ENCODE results near the gene SEPTIN7. TPM values are rescaled to one million over a fixed set of nuclear protein-coding genes. Genes with fewer than 3 reads are reported as not detected.

Gene SEPTIN7
- total RNA-seq, 1 donor from 2014 or later: 560 TPM

DNA sequence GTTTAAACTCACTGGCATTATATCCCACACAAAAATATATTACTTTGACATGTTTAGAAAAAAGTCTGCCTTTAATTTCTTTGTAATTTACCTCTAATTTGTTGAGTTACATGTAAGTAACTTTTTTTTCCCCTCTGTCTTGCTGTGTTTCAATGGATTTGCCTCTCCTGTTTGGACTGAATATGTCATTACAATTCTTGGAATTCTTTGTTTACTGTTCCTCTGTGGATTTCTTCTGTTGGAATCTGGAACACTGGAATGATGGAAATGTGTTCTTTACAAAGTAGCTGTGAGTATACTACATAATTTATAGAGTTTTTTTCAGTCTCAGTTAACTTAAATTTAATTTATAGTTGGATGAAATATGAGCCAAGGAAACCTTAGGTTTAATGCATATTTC is 30.4 kb downstream of the SEPTIN7 start:
- Mint-ChIP-seq H3K27me3 (ENCODE audit: insufficient read depth, low read depth) (peaks cover 3% of the 10 kb centered on the region), H3K36me3 (peaks cover 42% of the 10 kb centered on the region), H3K27ac (no peak overlapping the region), H3K4me3 (no peak overlapping the region), H3K4me1 (no peaks in the 10 kb centered on the region), H3K9me3 (peaks cover 23% of the 10 kb centered on the region)
- Histone ChIP-seq H2AFZ (replicated peaks) (no peak overlapping the region), H3F3A (ENCODE audit: low read depth) (no peaks in the 10 kb centered on the region), H3K79me2 (ENCODE audit: low read depth) (peaks cover 99% of the 10 kb centered on the region), H3K27ac (no peak overlapping the region), H3K9ac (no peak overlapping the region), H3K9me3 (ENCODE audit: low read depth) (no peaks in the 10 kb centered on the region), H3K4me2 (peak overlapping the region; percentile 29), H3K27me3 (no peaks in the 10 kb centered on the region), H3K4me1 (peaks cover 13% of the 10 kb centered on the region), H4K20me1 (ENCODE audit: low read depth) (peaks cover 37% of the 10 kb centered on the region), H3K36me3 (peaks cover 17% of the 10 kb centered on the region), H3K4me3 (no peak overlapping the region)
- TF ChIP-seq EZH2 (IDR thresholded peaks at IDR 0.05) (no peak), EZH2phosphoT487 (IDR thresholded peaks at IDR 0.05) (no peak), CTCF (IDR thresholded peaks at IDR 0.05) (no peak)
- peak; percentile 9 for DNase-seq (ENCODE audit: low spot score)

DNA sequence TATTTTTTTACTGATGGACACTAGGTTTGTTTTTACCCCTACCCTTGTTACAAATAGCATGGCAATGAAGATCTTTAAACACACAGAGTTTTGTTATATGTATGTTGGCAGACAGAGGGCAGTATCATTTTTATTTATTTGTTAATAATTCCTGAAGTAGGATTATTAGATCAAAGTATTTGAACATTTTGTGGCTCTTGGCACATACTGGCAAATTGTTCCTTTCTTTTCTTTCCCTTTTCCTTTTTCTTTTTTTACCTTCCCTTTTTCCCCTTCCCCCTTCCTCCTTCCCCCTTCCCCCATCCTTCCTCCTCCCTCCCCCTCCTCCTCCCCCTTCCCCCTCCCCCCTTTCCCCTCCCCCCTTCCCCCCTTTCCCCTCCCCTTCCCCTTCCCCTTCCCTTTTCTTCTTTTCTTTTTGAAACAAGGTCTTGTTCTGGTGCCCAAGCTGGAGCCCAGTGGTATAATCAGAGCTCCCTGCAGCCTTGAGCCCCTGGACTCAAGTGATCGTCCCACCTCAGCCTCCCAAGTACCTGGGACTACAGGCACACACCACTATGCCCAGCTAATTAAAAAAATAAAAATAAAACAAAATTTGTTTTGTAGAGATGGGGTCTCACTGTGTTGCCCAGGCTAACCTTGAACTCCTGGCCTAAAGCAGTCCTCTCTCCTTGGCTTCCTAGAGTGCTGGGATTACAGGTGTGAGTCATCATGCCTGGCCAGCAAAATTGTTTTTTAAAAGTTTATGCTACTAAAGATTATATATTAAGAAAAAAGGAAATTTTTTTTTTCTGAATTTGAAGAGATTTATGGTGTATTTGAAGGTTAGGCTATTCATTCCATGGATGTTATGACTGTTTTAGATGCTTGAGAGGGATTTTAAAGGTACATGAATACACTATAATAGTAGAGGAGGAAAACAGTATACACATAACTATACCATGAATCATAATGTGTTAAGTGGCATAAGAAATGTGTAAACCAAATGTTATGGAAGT is 39.3 kb downstream of the SEPTIN7 start:
- H3F3A ChIP-seq (ENCODE audit: low read depth): peaks cover 14% of the 10 kb centered on the region
- H3K79me2 ChIP-seq (ENCODE audit: low read depth): peaks cover 80% of the 10 kb centered on the region
- no peaks in the 10 kb centered on the region for H3K36me3 ChIP-seq
- Mint-ChIP-seq H3K36me3 (peaks cover 13% of the 10 kb centered on the region), H3K4me1 (no peaks in the 10 kb centered on the region), H3K27me3 (ENCODE audit: insufficient read depth, low read depth) (no peaks in the 10 kb centered on the region), H3K27ac (no peak overlapping the region), H3K9me3 (no peaks in the 10 kb centered on the region), H3K4me3 (no peak overlapping the region)
- H3K27ac ChIP-seq: no peak overlapping the region
- peaks cover 28% of the 10 kb centered on the region for H4K20me1 ChIP-seq (ENCODE audit: low read depth)
- TF ChIP-seq EZH2phosphoT487 (IDR thresholded peaks at IDR 0.05) (no peak), CTCF (IDR thresholded peaks at IDR 0.05) (no peak), EZH2 (IDR thresholded peaks at IDR 0.05) (no peak)
- no peak overlapping the region for H3K4me2 ChIP-seq
- peaks cover 14% of the 10 kb centered on the region for H3K4me1 ChIP-seq
- H3K9me3 ChIP-seq (ENCODE audit: low read depth): no peaks in the 10 kb centered on the region
- no peak for DNase-seq (ENCODE audit: low spot score)
- no peak overlapping the region for H2AFZ ChIP-seq (replicated peaks)
- H3K9ac ChIP-seq: no peak overlapping the region
- H3K27me3 ChIP-seq: no peaks in the 10 kb centered on the region
- no peak overlapping the region for H3K4me3 ChIP-seq

DNA sequence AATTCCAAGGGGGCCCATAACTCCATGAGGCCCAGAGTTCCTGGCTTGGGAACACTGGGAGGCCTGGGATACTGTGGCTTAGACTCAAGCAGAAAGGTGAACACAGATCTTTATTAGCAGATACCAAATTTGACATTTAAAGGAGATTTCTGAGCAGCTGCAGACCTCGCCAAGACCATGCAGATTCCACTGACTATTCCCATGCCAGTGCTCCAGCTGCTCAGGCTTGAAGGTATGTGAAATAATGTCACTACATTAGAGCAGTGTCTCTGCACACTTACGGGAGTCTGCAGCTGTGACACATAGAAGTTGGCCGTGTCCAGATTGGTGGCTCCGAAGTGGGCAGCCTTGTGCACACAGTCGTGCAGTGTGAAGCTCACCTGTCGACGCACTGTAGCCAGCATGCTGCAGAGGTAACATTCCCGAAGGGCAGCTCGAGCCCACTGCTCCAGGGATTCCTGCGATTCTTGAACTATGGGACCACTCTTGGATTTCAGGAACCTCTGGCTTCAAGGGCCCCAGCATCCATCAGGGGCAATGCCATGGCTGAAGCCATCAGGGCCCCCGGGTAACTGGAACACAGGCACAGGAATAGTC is 46.1 kb downstream of the SEPTIN7 start:
- no peaks in the 10 kb centered on the region for H3K9me3 ChIP-seq (ENCODE audit: low read depth)
- H3K36me3 ChIP-seq: no peaks in the 10 kb centered on the region
- no peaks in the 10 kb centered on the region for H3K27me3 ChIP-seq
- peaks cover 4% of the 10 kb centered on the region for H3K4me1 Mint-ChIP-seq
- H3K4me3 Mint-ChIP-seq: no peak overlapping the region
- H3K4me3 ChIP-seq: no peak overlapping the region
- H3K4me2 ChIP-seq: no peak overlapping the region
- no peak overlapping the region for H3K27ac ChIP-seq
- no peak for DNase-seq (ENCODE audit: low spot score)
- H3K27me3 Mint-ChIP-seq (ENCODE audit: insufficient read depth, low read depth): no peaks in the 10 kb centered on the region
- H3K27ac Mint-ChIP-seq: no peak overlapping the region
- peaks cover 14% of the 10 kb centered on the region for H3K4me1 ChIP-seq
- peaks cover 43% of the 10 kb centered on the region for H3K36me3 Mint-ChIP-seq
- H3K9me3 Mint-ChIP-seq: no peaks in the 10 kb centered on the region
- peaks cover 6% of the 10 kb centered on the region for H3F3A ChIP-seq (ENCODE audit: low read depth)
- H3K79me2 ChIP-seq (ENCODE audit: low read depth): peaks cover 76% of the 10 kb centered on the region
- TF ChIP-seq EZH2 (IDR thresholded peaks at IDR 0.05) (no peak), CTCF (IDR thresholded peaks at IDR 0.05) (no peak), EZH2phosphoT487 (IDR thresholded peaks at IDR 0.05) (no peak)
- H3K9ac ChIP-seq: no peak overlapping the region
- no peak overlapping the region for H2AFZ ChIP-seq (replicated peaks)
- peaks cover 30% of the 10 kb centered on the region for H4K20me1 ChIP-seq (ENCODE audit: low read depth)

All from neural progenitor cell (in vitro differentiated cells).